Thyroid gland (tissue), 4 donors: Measurements from ENCODE around the gene FIG4. TPM values are rescaled to one million over a fixed set of nuclear protein-coding genes. Genes with fewer than 3 reads are reported as not detected.
"Not testable (repeated sequence)": the region's sequence is repeated elsewhere in the genome, so short reads cannot be mapped to it uniquely, and the experiment has no call there.

ENCODE experiments used
- DNase-seq, 2 donors: peaks; one replicate each; pipeline ENCODE4 v3.0.0-alpha.2; 2019
- H3K27ac ChIP-seq, 3 donors: fragments of 200-600 bp; sonication (generic); 1 replicate in 2 of 3; 2 replicates in 1 of 3; pipeline ENCODE4 v1.5.1; 2016 to 2019; ENCODE audit warnings: mild to moderate bottlenecking in 1 of 3, moderate library complexity in 1 of 3
- H3K27me3 ChIP-seq: fragments of 200-600 bp; sonication (generic); one replicate; pipeline ENCODE4 v1.5.1; 2019
- H3K36me3 ChIP-seq, 2 donors: fragments of 200-600 bp; sonication (generic); one replicate each; pipeline ENCODE4 v1.5.1; 2016 to 2019
- H3K4me1 ChIP-seq, 2 donors: fragments of 200-600 bp; sonication (generic); one replicate each; pipeline ENCODE4 v1.5.1; 2017 to 2019
- H3K4me3 ChIP-seq, 3 donors: fragments of 200-600 bp; sonication (generic); replicated peaks in 1 of 3; 1 replicate in 2 of 3; 2 replicates in 1 of 3; pipeline ENCODE4 v1.5.1; 2016; ENCODE audit warnings: mild to moderate bottlenecking in 1 of 3
- H3K9me3 ChIP-seq: fragments of 200-600 bp; sonication (generic); one replicate; pipeline ENCODE4 v1.5.1; 2017
- CTCF ChIP-seq, 6 experiments: fragments of 200-600 bp in 3 of 6; fragments of 450-650 bp in 3 of 6; sonication (generic) in 3 of 6; IDR thresholded peaks; one replicate each; pipeline ENCODE4 v1.5.1; 2016 to 2019; ENCODE audit warnings: antibody characterized with exemption in 6 of 6, mild to moderate bottlenecking in 2 of 6, inconsistent platforms in 1 of 6, moderate library complexity in 1 of 6
- POLR2A ChIP-seq, 2 donors: fragments of 450-650 bp; IDR thresholded peaks; one replicate each; pipeline ENCODE4 v1.6.1; 2017; ENCODE audit warnings: antibody characterized with exemption in 2 of 2, mild to moderate bottlenecking in 2 of 2, moderate library complexity in 1 of 2
- WGBS, 2 donors: methylation state at CpG; one replicate each; pipeline ENCODE4 v1.1.5; 2017; 5-methylcytosine and 5-hydroxymethylcytosine counted together
- intact Hi-C: fragments of 100-400 bp; cut with DNase I; formaldehyde crosslinking; loops from one replicate; pipeline ENCODE4 v1.15.1; 2023
- total RNA-seq, 4 donors: library from RNA; depleted of rRNA; stranded (reverse); fragments of >200 nt; gene quantifications; one replicate each; pipeline ENCODE4 v1.2.3, GENCODE V29; 2016

FIG4 gene
- total RNA-seq, 4 donors from 2014 or later = 11.7 to 17.0 (median 16.6) TPM

- TF ChIP-seq CTCF (IDR thresholded peaks at IDR 0.05) = no peak
- TF ChIP-seq POLR2A (IDR thresholded peaks at IDR 0.05) = no peak
Observed at GRCh38 chr6:109865968-109866367, 174.9 kb downstream of the FIG4 start.

GRCh38 chr6:109867009-109867969 is 176.2 kb downstream of the FIG4 start:
- Histone ChIP-seq H3K4me3 (no peak overlapping the region), H3K27ac (peak overlapping the region; percentile 74 to 87 (median 76)), H3K9me3 (no peaks in the 10 kb centered on the region), H3K4me1 (peaks cover 10 to 27% of the 10 kb centered on the region in 2 donors), H3K27me3 (no peaks in the 10 kb centered on the region), H3K36me3 (no peaks in the 10 kb centered on the region)
- WGBS, 2 donors = 17% methylated on average over 7 of the region's 7 CpGs
- peak; percentile 83 to 84 for DNase-seq
- TF ChIP-seq POLR2A (IDR thresholded peaks at IDR 0.05) (no peak), CTCF (IDR thresholded peaks at IDR 0.05) (no peak)
- intact Hi-C loops = no loop called here

More at GRCh38 chr6:109865968-109866367, 174.9 kb downstream of the FIG4 start:
- Histone ChIP-seq H3K27ac (no peak overlapping the region), H3K27me3 (no peaks in the 10 kb centered on the region), H3K9me3 (no peaks in the 10 kb centered on the region), H3K4me1 (peaks cover 10 to 24% of the 10 kb centered on the region in 2 donors), H3K4me3 (no peak overlapping the region), H3K36me3 (no peaks in the 10 kb centered on the region)
- no peak for DNase-seq
- intact Hi-C loops = no loop called here
- 68 to 85% methylated on average over 4 of the region's 4 CpGs for WGBS, 2 donors

- no peaks in the 10 kb centered on the region for H3K9me3 ChIP-seq
- peak overlapping the region; percentile 74 to 87 (median 76) for H3K27ac ChIP-seq
- peaks cover 10 to 33% of the 10 kb centered on the region in 2 donors for H3K4me1 ChIP-seq
- peak; percentile 67 to 71 for DNase-seq
- WGBS, 2 donors = 4% methylated on average over 2 of the region's 2 CpGs
- TF ChIP-seq CTCF (IDR thresholded peaks at IDR 0.05) = no peak
- no peak for TF ChIP-seq POLR2A (IDR thresholded peaks at IDR 0.05)
- no peak overlapping the region for H3K4me3 ChIP-seq
- no peaks in the 10 kb centered on the region for H3K27me3 ChIP-seq
- H3K36me3 ChIP-seq = no peaks in the 10 kb centered on the region
- intact Hi-C loops = no loop called here
Observed at GRCh38 chr6:109867970-109868358, 176.9 kb downstream of the FIG4 start.

DNA sequence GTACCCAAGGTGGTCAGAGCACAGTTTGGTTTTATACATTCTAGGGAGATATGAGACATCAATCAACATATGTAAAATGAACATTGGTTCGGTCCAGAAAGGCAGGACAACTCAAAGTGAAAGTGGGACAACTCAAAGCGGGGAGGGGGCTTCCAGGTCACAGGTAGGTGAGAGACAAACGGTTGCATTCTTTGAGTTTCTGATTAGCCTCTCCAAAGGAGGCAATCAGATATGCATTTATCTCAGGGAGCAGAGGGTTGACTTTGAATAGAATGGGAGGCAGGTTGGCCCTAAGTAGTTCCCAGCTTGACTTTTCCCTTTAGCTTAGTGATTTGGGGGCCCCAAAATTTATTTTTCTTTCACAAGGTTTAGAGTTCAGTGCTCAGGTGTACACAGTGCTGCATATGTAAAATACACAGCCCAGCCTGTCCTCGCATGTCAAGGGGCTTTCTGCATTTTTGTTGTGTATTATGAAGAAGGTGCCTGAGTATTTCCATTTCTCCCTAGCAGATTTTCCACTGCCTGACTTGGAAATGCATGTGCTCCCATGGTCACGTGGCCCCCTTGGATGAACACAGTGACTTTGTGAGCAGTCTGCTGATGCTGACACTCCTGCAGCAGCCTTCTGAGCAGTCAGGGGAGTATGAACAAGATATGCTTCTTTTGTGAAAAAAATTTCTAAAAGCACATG is 178.4 kb downstream of the FIG4 start:
- WGBS, 2 donors = 55 to 61% methylated on average over 5 of the region's 5 CpGs
- intact Hi-C loops, H3K4me3 ChIP-seq: not testable (repeated sequence)

GRCh38 chr6:109870089-109870410 is 179.0 kb downstream of the FIG4 start:
- Histone ChIP-seq H3K4me1 (peaks cover 10 to 39% of the 10 kb centered on the region in 2 donors), H3K27ac (no peak overlapping the region), H3K9me3 (no peaks in the 10 kb centered on the region), H3K27me3 (no peaks in the 10 kb centered on the region), H3K36me3 (no peaks in the 10 kb centered on the region), H3K4me3 (no peak overlapping the region)
- TF ChIP-seq POLR2A (IDR thresholded peaks at IDR 0.05) = no peak
- TF ChIP-seq CTCF (IDR thresholded peaks at IDR 0.05) = no peak
- WGBS, 2 donors = 52% methylated on average over 5 of the region's 5 CpGs
- DNase-seq = no peak
- intact Hi-C loops = no loop called here

More for the DNA sequence above, 178.4 kb downstream of the FIG4 start:
- not testable (repeated sequence) for H3K27me3 ChIP-seq, H3K36me3 ChIP-seq, H3K9me3 ChIP-seq
- peak; percentile 81 to 82 for DNase-seq
- Histone ChIP-seq H3K27ac (peak overlapping the region in 1 of 3 donors; percentile 38), H3K4me1 (peaks cover 10 to 39% of the 10 kb centered on the region in 2 donors)
